ENCODE results near the gene SH2D7.

Gene SH2D7

GRCh38 chr15:78079298-78080087 lies 12.9 kb upstream of the SH2D7 start:
- DNase-seq, result no peak

GRCh38 chr15:78080088-78080460 lies 12.3 kb upstream of the SH2D7 start:
- DNase-seq, result no peak

DNA sequence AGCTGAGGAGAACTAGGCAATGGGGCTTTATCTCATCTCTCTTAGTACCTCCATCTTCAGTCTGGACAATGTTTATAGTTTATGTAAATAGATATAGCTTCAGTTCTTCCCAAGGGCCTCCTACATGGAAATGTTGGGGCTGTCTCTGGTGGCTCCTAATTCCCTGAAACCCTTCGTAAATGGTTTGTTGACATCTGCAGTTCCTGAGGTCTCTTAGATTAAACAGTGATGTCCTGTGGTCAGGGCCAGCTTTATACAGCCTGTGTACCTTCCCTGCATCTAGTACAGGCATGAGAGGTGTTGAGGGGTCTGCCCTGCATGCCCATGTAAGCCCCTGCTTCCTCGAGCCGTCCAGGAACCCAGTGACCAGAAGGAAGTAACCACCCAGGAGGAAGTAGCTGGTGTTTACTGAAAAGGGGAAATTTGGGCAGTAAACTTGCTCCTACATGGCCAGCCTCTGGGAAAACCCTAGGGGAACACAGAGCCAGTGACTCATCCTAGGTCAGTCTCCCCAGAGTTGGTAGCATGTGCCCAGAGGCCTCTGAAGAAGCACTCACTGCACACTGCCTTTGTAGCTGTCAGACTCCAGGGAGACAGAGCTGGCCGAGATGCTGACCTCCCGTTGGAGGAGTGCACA lies 10.1 kb upstream of the SH2D7 start:
- no peak for DNase-seq

DNA sequence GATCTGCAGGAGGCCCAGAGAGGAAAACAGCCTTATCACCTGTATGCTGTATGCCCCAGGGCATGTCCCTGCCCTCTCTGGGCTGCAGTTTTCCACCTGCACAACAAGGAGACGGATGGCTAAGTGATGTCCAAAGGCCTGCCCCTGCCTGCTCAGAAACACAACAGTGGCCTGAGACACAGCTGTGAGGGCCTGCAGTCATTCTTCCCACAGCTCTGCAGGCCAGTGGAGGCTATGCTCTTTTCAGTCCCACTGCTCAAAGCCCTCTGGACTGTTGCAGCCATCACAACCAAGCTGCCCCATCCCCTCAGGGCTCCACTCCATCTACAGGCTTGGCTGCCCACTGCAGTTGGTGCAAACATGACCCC lies 9.6 kb upstream of the SH2D7 start:
- no peak for DNase-seq

GRCh38 chr15:78083186-78083585 lies 9.2 kb upstream of the SH2D7 start:
- DNase-seq, result no peak

DNA sequence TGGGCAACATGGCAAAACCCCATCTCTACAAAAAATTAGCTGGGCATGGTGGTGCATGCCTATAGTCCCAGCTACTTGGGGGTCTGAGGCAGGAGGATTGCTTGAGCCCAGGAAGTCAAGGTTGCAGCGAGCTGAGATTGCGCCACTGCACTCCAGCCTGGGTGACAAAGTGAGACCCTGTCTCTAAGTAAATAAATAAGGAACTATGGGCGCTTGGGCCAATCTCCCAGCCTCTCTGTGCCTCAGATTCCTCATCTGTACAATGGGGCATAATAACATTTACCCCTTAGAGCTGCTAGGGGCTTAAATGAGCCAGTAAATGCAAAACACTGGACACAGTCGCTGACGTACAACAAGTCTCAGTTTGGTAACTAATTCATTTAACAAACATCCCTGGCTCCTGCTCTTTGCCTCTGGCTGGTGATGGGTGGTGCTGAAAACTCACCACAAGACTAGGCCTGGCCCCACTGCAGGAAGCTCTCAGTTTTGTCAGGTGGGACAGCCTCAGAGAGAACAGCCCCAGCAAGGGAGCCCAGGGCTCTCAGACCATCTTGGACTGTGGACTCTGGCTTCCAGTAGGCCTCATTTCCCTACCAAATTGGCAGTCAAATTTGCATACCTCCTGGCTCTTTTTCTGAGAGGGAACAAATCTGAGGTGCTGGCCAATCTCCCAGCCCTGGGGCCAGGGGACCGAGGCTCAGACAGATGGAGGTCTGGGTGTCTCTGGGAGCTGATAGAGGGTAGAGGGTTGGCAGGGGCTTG lies 8.5 kb upstream of the SH2D7 start:
- no peak for DNase-seq

GRCh38 chr15:78084449-78084750 lies 8.0 kb upstream of the SH2D7 start:
- no peak for DNase-seq

- no peak for DNase-seq
Measured at GRCh38 chr15:78085928-78086327, 6.4 kb upstream of the SH2D7 start.

- DNase-seq, result no peak
Measured at GRCh38 chr15:78087951-78088772, 4.2 kb upstream of the SH2D7 start.

DNA sequence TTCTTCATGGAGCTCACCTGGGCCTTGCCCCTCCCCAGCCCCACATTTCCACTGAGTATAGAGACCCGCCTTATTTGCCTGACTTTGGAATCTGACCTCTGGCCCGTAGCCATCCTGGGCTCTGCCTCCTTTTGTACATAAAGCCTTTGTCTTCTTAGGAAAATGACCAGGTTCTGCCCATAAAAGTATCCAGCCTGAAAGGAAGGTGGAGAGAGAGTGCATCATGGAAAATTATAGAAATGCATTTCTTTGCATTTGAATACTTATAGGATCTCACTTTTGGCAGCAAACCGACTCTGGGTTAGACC lies 3.6 kb upstream of the SH2D7 start:
- DNase-seq, result no peak

DNA sequence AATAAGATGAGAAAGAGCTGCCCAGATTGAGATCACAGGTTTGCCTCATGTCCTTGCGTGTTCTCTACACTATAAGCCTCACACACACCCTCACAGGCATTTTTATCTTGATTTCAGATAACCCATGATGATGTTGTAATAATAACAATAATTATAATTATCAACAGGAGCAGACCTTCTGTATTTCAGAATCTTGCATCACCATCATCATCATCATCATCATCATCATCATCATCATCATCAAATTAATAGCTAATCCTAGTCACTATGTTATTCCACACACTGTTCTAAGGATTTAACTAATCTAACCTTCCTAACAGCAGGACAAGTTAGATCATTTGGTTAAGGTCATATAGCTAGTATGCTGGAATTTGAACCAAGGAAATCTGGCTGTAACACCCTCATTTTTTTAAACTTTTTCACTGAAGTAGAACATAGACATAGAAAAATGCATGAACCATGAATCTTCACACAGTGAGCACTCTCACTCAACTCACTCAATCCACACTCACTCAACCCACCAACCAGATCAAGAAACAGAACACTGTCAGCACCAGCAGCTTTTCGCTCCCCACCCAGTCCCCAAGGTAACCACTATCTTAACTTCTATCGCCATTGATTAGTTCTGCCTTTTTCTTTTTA lies 1.8 kb upstream of the SH2D7 start:
- DNase-seq, result no peak

GRCh38 chr15:78093242-78094020 lies 1.1 kb downstream of the SH2D7 start:
- no peak for DNase-seq

- DNase-seq, result no peak
Measured at GRCh38 chr15:78097667-78098066, 5.3 kb downstream of the SH2D7 start.

- DNase-seq, result no peak
Measured at GRCh38 chr15:78098131-78098755, 5.9 kb downstream of the SH2D7 start.

- DNase-seq, result no peak
Measured at GRCh38 chr15:78100886-78101285, 8.5 kb downstream of the SH2D7 start.

- no peak for DNase-seq
Measured at GRCh38 chr15:78101423-78102105, 9.2 kb downstream of the SH2D7 start.

- DNase-seq, result no peak
Measured at GRCh38 chr15:78102211-78102610, 9.8 kb downstream of the SH2D7 start.

GRCh38 chr15:78102741-78103140 lies 10.4 kb downstream of the SH2D7 start:
- no peak for DNase-seq

DNA sequence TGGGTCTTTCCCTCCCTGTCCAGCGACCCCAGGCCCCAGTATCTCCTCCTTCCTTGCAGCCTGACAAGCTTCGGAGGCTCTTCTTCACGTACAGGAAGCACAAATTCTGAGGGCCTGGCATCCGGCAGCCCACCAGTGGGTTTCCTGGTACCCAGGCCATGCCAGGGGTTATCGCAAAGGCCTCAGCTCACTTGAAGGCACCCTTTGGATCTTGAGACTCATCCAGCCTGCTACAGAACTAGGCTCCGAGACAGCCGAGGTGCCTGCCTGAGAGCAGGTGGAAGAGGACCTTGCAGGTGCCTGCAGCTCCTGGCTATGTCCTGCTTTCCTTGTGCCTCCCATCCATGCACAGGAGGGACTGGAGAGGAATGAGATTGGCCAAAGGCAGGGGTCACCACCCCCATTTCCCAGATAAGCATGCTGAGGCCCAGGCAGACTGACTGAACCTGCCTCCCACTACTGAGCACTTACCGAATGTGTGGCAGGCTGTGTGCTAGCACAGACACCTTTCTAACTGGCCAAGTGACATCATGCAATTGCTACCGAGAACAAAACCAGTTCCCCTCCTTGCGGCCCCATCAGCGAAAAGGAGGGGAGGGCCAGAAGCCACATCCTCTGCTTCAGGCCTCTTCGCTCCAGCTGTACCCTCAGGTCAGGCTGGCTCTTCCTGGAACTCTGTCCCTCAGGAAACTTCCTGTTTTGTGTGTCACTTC lies 11.2 kb downstream of the SH2D7 start:
- peak; percentile 62 for DNase-seq

- DNase-seq, result no peak
Measured at GRCh38 chr15:78104119-78104479, 11.7 kb downstream of the SH2D7 start.

All from activated naive CD4-positive, alpha-beta T cell treated with Interleukin-2 at 50 U/mL for 16 hours (primary cell).